Measurements from ENCODE around the gene DNASE2B. TPM values are rescaled to one million over a fixed set of nuclear protein-coding genes. Genes with fewer than 3 reads are reported as not detected.

Gene DNASE2B
- total and polyA plus RNA-seq, 2 donors (not counting 3 experiments of a cell fraction or from before 2014, with no cell fraction given), result not detected

DNA sequence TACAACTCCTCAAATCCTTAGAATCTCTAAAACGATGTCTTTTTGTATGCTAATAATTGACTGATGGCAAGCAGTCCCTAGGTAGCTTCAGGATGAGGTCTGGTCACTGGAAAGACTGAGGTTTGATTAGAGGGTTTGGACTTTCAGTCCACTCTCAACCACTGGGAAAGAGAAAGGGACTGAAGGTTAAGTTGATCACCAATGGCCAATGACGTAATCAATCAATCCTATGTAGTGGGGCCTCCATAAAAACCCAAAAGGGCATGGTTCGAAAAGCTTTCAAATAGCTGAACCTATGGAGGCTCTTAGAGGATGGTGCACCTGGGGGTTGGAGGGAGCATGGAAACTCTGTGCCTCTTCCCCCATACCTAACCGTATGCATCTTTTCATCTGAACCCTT, 39.6 kb upstream of the DNASE2B start:
- FAIRE-seq (no peak), DNase-seq (ENCODE audit: low read depth, low spot score) (no peak)
- dilution Hi-C loops (cut with MboI; ENCODE audit: extremely low pct_ligation_motif_present, low sequenced_read_pairs), result no loop called here
- Histone ChIP-seq H3K4me3 (replicated peaks in 1 of 3; ENCODE audit: insufficient read depth in 1 of 3, low read depth in 1 of 3, low read length in 3 of 3) (no peak overlapping the region), H3K9me1 (replicated peaks; ENCODE audit: control insufficient read depth, extremely low read depth, insufficient read depth, low read length) (no peaks in the 10 kb centered on the region), H3K4me1 (ENCODE audit: control insufficient read depth, extremely low read depth, insufficient read depth, low read length) (peaks cover 2% of the 10 kb centered on the region), H3K36me3 (ENCODE audit: control insufficient read depth in 2 of 2, extremely low read depth in 1 of 2, insufficient read depth in 2 of 2, low read length in 2 of 2) (no peaks in the 10 kb centered on the region), H3K27me3 (ENCODE audit: control insufficient read depth in 2 of 2, insufficient read depth in 2 of 2, low read length in 2 of 2) (no peaks in the 10 kb centered on the region), H2AFZ (ENCODE audit: low read depth, low read length) (no peak overlapping the region), H3K4me2 (ENCODE audit: insufficient read depth, low read length) (no peak overlapping the region), H3K27ac (ENCODE audit: insufficient read depth, low read depth, low read length) (no peak overlapping the region), H4K20me1 (replicated peaks; ENCODE audit: control insufficient read depth, extremely low read depth, insufficient read depth, low read length) (no peaks in the 10 kb centered on the region), H3K9ac (replicated peaks; ENCODE audit: extremely low read depth, insufficient read depth, low read length) (no peak overlapping the region), H3K9me3 (replicated peaks; ENCODE audit: control insufficient read depth, insufficient read depth, low read length) (no peaks in the 10 kb centered on the region), H3K79me2 (ENCODE audit: control insufficient read depth, insufficient read depth, low read length) (no peaks in the 10 kb centered on the region)
- BruUV-seq (replicated peaks), result no TSS peak
- ChIA-PET POLR2A (no interaction called here), CTCF (no interaction called here)
- no peak for TF ChIP-seq JUN (IDR thresholded peaks at IDR 0.05; ENCODE audit: borderline replicate concordance, insufficient read depth, insufficient read length, low read depth)
- TF ChIP-seq, protein P1, sequence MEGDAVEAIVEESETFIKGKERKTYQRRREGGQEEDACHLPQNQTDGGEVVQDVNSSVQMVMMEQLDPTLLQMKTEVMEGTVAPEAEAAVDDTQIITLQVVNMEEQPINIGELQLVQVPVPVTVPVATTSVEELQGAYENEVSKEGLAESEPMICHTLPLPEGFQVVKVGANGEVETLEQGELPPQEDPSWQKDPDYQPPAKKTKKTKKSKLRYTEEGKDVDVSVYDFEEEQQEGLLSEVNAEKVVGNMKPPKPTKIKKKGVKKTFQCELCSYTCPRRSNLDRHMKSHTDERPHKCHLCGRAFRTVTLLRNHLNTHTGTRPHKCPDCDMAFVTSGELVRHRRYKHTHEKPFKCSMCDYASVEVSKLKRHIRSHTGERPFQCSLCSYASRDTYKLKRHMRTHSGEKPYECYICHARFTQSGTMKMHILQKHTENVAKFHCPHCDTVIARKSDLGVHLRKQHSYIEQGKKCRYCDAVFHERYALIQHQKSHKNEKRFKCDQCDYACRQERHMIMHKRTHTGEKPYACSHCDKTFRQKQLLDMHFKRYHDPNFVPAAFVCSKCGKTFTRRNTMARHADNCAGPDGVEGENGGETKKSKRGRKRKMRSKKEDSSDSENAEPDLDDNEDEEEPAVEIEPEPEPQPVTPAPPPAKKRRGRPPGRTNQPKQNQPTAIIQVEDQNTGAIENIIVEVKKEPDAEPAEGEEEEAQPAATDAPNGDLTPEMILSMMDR (IDR thresholded peaks at IDR 0.05; ENCODE audit: extremely low read depth in 1 of 2, insufficient read depth in 1 of 2, low read depth in 1 of 2, low read length in 2 of 2), result no peak
- TF ChIP-seq, protein P2, sequence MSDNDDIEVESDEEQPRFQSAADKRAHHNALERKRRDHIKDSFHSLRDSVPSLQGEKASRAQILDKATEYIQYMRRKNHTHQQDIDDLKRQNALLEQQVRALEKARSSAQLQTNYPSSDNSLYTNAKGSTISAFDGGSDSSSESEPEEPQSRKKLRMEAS (IDR thresholded peaks at IDR 0.05; ENCODE audit: insufficient read depth, insufficient read length), result no peak
- TF ChIP-seq FOS (IDR thresholded peaks at IDR 0.05; ENCODE audit: borderline replicate concordance, insufficient read depth, low read length), result no peak
- TF ChIP-seq POLR2A (IDR thresholded peaks at IDR 0.05; ENCODE audit: low read depth, low read length), result no peak
- no peak for TF ChIP-seq MYC (IDR thresholded peaks at IDR 0.05; ENCODE audit: low read depth, low read length)
- TF ChIP-seq POLR2AphosphoS5 (IDR thresholded peaks at IDR 0.05; ENCODE audit: insufficient read depth, low read depth, low read length), result no peak
- TF ChIP-seq EZH2 (IDR thresholded peaks at IDR 0.05; ENCODE audit: borderline replicate concordance, low read depth, low read length, severe bottlenecking), result no peak
- no peak for TF ChIP-seq GATA2 (IDR thresholded peaks at IDR 0.05; ENCODE audit: insufficient read depth, insufficient read length, low read depth, low read length)
- intact Hi-C loops (cut with micrococcal nuclease), result no loop called here
